ENCODE results near the gene DYNLRB2.

Gene DYNLRB2

DNA sequence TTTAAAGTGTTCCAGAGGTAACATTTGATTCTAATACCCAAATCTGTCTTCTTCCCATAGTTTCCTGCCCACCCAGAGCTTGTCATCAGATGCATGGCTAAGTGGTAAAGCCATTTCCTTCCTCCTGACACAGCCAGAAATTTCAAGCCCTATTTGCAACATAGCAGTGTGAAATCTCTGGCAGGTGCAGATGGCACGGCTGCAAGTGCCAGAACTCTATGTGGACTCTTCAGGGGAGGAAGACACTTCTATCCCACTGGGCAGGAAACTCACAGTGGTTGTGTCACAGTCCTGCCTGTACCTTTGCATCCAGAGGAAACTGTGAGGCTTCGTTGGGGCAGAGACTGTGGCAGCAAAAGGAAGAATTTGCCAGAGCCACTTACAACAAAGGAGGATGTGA, 13.2 kb downstream of the DYNLRB2 start:
- no peak for DNase-seq

DNA sequence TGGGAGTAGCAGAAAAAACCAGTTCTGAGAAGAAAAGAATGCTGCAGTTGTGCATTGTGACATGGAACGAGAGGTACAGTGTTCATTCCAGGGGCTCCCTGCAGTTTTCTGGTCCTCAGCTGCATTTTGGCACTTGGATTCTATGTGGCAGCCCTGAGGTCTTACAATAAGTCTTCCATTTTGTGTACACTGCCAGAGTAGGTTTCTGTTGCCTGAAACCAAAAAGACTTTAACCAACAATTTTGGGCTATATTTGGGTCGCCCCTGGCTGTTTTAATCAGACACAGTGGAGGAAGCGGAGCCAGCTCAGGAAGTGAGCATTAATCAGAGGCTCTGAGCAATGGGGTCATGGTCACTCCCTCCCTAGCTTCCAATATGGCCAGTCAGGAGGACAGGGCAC, 15.7 kb downstream of the DYNLRB2 start:
- no peak for DNase-seq

GRCh38 chr16:80557037-80557436, 16.2 kb downstream of the DYNLRB2 start:
- DNase-seq = no peak

DNA sequence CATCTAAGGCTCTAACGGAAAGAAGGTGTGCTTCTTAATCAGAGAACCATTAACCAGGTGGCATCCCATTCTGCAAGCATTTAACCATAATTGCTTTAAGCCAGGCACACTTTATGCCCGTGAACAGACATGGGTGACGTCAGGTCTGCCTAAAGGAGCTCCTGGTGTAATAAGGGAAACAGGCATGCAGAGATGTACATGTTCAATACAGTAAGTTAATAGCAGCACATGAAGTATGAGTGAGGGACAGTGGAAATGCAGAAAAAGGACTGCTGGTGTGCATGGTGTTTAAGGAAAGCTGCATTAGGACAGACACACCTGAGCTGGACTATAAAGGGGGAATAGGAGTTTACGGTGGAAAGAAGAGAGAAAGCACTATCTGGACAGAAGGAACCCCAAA, 18.6 kb downstream of the DYNLRB2 start:
- DNase-seq = no peak

DNA sequence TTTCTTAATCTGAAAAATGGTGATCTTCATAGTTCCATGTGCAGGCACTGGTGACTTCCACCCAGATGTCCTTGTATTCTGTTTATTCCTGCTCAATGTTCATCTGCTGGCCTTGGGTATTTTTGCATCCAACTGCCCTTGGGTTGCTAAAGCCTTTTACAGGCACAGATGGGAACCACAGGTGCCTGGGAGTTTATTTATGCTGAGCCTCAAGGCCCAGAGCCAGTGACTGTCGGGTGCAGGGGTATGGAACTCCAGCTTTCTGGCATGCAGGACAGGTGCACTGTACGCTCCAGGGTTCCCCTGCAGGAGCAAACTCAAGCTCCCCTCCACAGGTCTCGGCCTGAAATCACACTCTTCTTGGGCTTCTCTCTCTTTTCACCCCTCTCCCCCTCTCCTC, 22.3 kb downstream of the DYNLRB2 start:
- DNase-seq = no peak

DNA sequence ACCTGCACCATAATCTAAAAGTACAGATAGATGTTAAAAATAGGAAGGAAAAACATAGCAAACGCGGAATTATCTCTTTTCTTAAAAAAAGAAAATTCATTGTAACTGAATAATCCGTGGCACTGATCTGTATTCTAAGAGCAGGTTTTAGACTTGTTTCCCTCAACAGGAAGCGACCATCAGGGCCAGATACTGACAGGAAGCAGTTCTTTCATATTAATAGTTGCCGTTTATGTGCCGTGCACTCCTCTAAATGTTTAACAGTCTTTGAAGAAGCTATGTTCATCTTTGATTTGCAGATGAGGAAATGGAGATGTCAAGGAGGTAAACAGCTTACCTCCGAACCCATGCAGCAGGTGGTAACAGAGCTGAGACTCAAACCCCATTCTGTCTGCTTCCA, 23.6 kb downstream of the DYNLRB2 start:
- DNase-seq = no peak

DNA sequence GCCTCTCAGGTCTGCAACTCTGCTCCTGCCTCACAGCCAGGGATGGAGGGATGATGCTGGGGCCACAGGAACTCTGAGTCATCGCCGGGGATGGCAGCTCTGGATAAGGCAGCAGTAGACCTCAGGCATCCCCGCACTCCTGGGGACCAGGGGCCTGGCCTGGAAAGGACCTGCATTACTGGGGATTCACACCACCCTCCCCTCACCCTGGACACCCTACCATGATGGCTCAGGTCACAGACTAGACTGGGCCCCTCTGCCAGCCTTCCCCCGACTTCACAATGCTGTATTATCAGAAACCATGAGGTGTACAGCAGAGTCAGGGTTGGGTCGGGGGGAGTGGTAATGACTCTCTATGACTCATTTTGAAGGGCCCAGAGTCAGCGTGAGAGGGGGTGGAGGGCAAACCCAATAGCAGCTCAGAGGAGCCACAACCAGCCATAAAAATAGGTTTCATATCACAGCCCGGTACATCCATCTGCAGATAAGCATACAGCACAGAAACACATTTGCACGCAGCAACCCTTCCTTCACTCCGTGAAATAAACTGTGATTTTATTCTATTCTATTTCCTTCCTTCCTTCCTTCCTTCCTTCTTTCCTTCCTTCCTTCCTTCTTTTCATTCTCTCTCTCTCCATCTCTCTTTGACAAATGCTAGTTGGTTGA, 28.8 kb downstream of the DYNLRB2 start:
- no peak for DNase-seq

DNA sequence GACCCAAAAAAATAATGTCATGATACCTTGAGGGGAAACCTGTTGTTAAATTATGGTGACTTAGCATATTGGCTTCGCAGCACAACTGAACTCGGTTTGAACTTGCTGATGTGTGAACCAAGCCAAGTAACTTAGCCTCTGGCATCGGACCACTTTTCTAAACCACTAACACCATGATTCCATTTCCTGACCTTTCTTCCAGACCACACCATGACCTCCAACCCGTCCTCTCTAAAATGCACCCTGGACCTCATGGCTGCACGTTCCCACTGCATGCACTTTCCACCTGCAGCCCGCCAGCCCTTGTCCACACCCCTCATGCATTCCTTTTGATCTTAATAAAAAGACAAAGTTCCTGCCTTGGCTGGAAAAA, 29.3 kb downstream of the DYNLRB2 start:
- DNase-seq = peak; percentile 27

DNA sequence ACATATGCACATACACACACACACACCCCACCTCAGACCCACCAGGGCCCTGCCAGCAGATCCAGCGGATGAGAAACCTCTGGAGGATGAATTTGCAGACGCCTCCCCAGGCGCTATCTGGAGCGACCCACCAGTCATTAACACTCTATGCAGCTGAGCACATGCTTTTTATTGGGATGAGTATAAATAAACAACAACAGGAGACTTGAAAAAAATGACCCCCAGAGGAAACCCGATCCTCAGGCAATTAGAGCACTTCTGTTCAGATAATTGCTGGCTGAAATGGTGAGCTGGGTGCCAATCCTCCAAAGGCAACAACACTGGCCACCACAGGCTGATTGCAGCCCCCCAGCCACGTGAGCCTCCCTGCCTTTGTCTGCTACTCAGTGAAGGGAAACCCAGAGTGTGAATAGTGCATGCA, 32.9 kb downstream of the DYNLRB2 start:
- DNase-seq = no peak

DNA sequence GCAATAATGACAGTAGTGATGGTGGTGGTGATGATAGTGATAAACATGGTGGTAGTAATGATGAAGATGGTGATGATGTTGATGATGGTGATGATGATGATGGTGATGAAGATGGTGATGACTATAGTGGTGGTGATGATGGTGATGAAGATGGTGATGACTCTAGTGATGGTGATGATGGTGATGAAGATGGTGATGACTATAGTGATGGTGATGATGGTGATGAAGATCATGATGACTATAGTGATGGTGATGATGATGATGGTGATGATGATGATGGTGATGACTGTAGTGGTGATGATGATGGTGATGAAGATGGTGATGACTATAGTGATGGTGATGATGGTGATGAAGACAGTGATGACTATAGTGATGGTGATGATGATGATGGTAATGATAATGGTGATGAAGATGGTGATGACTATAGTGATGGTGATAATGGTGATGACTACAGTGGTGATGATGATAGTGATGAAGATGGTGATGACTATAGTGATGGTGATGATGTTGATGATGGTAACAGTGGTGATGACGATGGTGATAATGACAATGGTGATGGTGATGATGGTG, 35.6 kb downstream of the DYNLRB2 start:
- no peak for DNase-seq

- DNase-seq = no peak
Measured at GRCh38 chr16:80577485-80578280, 36.9 kb downstream of the DYNLRB2 start.

- DNase-seq = no peak
Measured at GRCh38 chr16:80580109-80580832, 39.5 kb downstream of the DYNLRB2 start.

DNA sequence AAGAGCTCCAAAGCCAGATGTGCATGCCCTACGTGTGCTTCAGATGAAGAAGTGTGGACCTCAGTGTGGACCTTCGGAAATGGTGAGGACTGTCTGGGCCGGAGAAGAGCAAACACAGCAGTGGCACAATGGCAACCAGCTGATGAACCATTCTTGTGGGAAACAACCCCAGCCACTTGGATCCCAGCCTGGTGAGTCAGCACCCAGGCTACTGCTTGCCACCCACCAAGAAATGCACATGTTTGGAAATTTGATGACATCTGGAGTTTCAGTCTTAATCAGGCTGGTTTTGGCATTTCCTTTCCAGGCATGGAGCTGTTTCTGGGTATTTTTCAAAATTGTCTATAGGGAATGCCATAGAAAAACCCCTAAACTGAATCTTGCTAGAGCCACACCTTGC, 42.7 kb downstream of the DYNLRB2 start:
- no peak for DNase-seq

DNA sequence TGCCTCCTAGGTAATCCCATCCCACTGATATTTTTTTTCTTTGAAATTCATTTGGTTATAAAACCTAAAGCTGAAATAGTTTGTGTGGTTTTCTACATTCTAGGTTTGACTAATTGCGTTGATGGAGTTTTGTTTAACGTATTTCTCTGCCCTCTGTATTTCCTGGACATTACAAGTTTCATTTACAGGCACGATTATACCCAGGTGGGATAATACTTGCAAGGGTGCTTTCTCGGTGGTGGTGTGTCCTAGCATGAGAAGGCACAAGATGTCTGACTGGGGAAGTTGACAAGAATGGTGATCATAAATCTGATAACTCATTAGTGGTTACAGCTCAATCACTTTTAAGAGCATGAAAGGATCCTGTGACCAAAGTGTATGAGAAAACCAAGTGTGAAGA, 45.0 kb downstream of the DYNLRB2 start:
- no peak for DNase-seq

- no peak for DNase-seq
Measured at GRCh38 chr16:80586476-80586875, 45.7 kb downstream of the DYNLRB2 start.

DNA sequence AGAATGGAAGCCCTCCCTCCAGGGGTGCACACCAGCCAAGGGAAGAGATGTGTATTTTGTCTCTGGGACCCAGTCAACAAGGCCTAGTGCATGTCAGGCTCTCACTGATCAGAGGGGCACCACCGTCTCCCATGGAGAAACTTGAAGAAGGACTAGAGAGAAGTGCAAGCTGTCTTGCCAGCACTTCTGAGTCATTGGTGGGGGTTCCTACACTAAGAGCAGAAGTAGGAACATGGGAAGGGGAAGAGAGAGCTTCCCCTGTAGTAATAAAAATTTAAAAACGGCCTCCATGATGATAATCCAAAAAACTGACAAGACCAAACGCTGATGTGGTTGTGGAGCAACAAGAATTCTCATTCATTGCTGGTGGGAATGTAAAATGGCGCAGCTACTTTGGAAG, 46.3 kb downstream of the DYNLRB2 start:
- no peak for DNase-seq

GRCh38 chr16:80591071-80591915, 50.5 kb downstream of the DYNLRB2 start:
- peak; percentile 28 for DNase-seq

GRCh38 chr16:80592273-80592672, 51.5 kb downstream of the DYNLRB2 start:
- no peak for DNase-seq

- DNase-seq = no peak
Measured at GRCh38 chr16:80594756-80595155, 54.0 kb downstream of the DYNLRB2 start.

- no peak for DNase-seq
Measured at GRCh38 chr16:80596507-80597207, 55.9 kb downstream of the DYNLRB2 start.

DNA sequence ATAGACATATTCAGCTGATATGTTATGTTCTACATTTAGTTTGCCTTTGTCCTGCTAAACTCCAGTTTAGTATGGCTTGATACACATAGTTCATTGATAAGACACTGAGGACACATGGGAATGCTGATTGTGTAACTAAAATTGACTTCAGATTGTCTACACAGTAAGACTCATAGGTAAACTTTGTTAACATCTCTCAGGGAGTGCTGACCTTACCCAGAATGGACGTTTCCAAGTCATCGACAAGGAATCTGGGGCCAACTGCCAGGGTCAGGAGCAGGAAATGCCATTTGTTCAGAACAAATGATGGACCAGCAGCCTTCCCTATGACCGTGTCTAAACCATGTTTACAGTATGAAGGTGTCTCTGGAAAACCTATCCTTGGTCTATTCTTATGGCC, 58.7 kb downstream of the DYNLRB2 start:
- DNase-seq = no peak

All from femur (tissue), 1 donor.